Vagina (tissue), 2 donors: ENCODE measurements around the gene WDHD1.

ENCODE experiments used
- POLR2A ChIP-seq, 2 donors: fragments of 450-650 bp; IDR thresholded peaks; one replicate each; pipeline ENCODE4 v1.6.1; 2017; ENCODE audit warnings: antibody characterized with exemption in 2 of 2, mild to moderate bottlenecking in 2 of 2, moderate library complexity in 2 of 2
- POLR2AphosphoS5 ChIP-seq, 2 donors: sonication (generic); formaldehyde crosslinking; IDR thresholded peaks; one replicate each; pipeline ENCODE4 v1.9.0; 2017; ENCODE audit warnings: antibody characterized with exemption in 2 of 2, mild to moderate bottlenecking in 2 of 2, low read depth in 1 of 2; ENCODE audit not compliant: insufficient read depth in 1 of 2
- TF ChIP-seq, protein P1 (sequence below), 3 experiments: fragments of 450-650 bp in 2 of 3; fragments of 200-600 bp in 1 of 3; sonication (generic) in 1 of 3; IDR thresholded peaks; one replicate each; pipeline ENCODE4 v1.5.1; 2017 to 2019; ENCODE audit warnings: antibody characterized with exemption in 3 of 3, mild to moderate bottlenecking in 2 of 3, moderate library complexity in 2 of 3

DNA sequence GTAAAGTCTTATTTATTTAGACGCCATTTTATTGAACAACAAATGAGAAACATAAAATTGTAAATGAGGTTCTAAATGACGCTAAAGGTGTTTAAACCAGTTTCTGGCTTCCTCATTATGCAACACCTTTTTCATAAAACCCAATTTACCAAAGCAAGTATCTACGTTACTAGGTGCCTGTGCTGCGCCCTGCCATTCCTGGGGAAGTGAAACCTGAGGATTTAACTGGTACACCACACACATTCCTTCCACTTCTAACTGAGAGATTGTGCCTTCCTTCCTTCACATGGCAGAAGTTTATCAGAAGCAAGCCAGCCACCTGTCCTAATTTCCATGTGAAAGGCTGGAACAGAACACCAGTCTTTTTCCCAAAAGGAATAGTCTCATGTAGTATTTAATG, 84.0 kb downstream of the WDHD1 start:
- TF ChIP-seq, protein P1, sequence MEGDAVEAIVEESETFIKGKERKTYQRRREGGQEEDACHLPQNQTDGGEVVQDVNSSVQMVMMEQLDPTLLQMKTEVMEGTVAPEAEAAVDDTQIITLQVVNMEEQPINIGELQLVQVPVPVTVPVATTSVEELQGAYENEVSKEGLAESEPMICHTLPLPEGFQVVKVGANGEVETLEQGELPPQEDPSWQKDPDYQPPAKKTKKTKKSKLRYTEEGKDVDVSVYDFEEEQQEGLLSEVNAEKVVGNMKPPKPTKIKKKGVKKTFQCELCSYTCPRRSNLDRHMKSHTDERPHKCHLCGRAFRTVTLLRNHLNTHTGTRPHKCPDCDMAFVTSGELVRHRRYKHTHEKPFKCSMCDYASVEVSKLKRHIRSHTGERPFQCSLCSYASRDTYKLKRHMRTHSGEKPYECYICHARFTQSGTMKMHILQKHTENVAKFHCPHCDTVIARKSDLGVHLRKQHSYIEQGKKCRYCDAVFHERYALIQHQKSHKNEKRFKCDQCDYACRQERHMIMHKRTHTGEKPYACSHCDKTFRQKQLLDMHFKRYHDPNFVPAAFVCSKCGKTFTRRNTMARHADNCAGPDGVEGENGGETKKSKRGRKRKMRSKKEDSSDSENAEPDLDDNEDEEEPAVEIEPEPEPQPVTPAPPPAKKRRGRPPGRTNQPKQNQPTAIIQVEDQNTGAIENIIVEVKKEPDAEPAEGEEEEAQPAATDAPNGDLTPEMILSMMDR (IDR thresholded peaks at IDR 0.05): no peak
- TF ChIP-seq POLR2A (IDR thresholded peaks at IDR 0.05) (no peak), POLR2AphosphoS5 (IDR thresholded peaks at IDR 0.05; ENCODE audit: insufficient read depth in 1 of 2, low read depth in 1 of 2) (no peak)
